HAP-1 (cell line): ENCODE results near the gene MSGN1.
"Not testable (repeated sequence)": the region's sequence is repeated elsewhere in the genome, so short reads cannot be mapped to it uniquely, and the experiment has no call there.

ENCODE experiments used
- DNase-seq, 2 experiments: peaks; one replicate each; pipeline ENCODE4 v3.0.0-alpha.2; 2016 to 2020; ENCODE audit warnings: low spot score in 2 of 2
- H3K27me3 ChIP-seq: fragments of 250-450 bp; sonication (Bioruptor Pico); 2 replicates; pipeline ENCODE4 v1.5.1; 2020; ENCODE audit warnings: low read depth, mild to moderate bottlenecking, moderate library complexity
- H3K36me3 ChIP-seq: fragments of 250-450 bp; sonication (Bioruptor Pico); replicated peaks from 2 replicates; pipeline ENCODE4 v1.5.1; 2020; ENCODE audit warnings: mild to moderate bottlenecking
- H3K4me1 ChIP-seq: fragments of 250-450 bp; sonication (Bioruptor Pico); 2 replicates; pipeline ENCODE4 v1.5.1; 2020; ENCODE audit warnings: mild to moderate bottlenecking
- H3K4me3 ChIP-seq: fragments of 250-450 bp; sonication (Bioruptor Pico); 2 replicates; pipeline ENCODE4 v1.5.1; 2020; ENCODE audit warnings: mild to moderate bottlenecking, moderate library complexity
- H3K9me3 ChIP-seq: fragments of 250-450 bp; sonication (Bioruptor Pico); 2 replicates; pipeline ENCODE4 v1.5.1; 2020; ENCODE audit warnings: mild to moderate bottlenecking, moderate library complexity
- in situ Hi-C: fragments of 300-500 bp; cut with MboI; formaldehyde crosslinking; loops from 3 replicates; pipeline ENCODE4 v1.14.3; 2020; ENCODE audit warnings: low sequenced_read_pairs, inconsistent platforms, mixed read lengths

The MSGN1 gene

DNA sequence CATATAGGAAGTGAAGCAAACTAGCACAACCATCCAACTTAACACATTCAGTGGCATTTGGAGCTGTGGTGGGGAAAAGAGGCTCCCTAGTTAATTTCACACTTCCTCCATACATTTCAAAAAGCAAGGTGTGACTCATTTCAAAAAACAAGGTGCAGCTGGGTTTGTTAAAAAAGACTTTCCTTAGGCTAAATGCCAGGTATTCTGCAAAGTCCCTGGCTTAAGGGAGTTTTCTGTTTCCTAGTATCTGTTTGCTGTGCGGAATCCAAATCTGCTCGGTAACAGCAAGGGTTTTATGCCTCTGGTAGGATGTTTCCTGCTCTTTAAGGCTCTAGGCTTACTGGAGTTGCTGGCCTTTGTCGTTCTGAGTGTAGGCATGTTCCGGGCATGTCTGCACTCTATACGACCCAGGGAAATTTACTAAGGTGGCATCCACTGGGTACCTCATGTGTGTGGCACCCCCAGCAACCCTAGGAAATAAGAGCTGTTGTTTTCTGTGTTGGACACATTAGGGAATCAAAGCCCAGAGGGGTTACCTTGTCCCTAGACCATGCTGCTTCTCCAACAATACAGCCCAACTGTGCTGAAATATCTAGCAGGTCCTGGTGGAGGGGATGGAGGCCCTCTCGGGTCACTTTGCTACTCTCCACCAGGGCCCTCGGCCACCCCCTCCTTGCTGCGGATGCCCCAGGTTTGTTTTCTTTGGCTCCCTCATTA, 634 bp upstream of the MSGN1 start:
- H3K9me3 ChIP-seq: no peaks in the 10 kb centered on the region
- H3K4me3 ChIP-seq: no peak overlapping the region
- no peaks in the 10 kb centered on the region for H3K36me3 ChIP-seq
- H3K27me3 ChIP-seq: no peaks in the 10 kb centered on the region
- DNase-seq: no peak
- H3K4me1 ChIP-seq: peaks cover 1% of the 10 kb centered on the region; the same call in 1 of the 2 replicates
- in situ Hi-C loops: no loop called here

DNA sequence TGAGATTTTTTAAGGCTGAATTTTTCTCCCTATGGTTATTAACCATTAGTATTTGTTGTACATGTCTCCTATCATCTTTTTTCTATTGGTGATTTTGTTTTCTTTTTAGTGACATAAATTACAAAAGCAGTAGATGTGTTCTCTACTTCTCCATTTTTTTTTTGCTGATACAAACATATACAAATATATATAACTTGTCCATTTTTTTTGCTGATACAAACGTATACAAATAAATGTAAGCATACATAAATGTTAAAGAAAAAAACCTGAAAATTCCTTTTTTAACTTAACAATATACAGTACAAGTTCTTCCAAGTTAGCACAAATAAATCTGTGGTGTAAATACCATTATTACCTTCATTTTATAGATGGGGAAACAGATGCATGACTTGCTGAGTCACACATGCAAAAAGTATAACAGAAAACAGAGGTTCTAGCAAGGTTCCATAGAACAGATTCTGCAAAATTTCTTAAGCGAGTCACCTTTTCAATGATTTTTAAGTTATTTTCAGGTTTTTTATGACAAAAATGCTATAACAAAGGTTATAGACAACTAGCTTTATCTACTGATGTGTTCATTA, 2.1 kb downstream of the MSGN1 start:
- no peaks in the 10 kb centered on the region for H3K27me3 ChIP-seq
- in situ Hi-C loops: no loop called here
- H3K4me1 ChIP-seq: peaks cover 12% of the 10 kb centered on the region
- DNase-seq: no peak
- no peaks in the 10 kb centered on the region for H3K9me3 ChIP-seq
- H3K4me3 ChIP-seq: no peak overlapping the region
- H3K36me3 ChIP-seq: no peaks in the 10 kb centered on the region

DNA sequence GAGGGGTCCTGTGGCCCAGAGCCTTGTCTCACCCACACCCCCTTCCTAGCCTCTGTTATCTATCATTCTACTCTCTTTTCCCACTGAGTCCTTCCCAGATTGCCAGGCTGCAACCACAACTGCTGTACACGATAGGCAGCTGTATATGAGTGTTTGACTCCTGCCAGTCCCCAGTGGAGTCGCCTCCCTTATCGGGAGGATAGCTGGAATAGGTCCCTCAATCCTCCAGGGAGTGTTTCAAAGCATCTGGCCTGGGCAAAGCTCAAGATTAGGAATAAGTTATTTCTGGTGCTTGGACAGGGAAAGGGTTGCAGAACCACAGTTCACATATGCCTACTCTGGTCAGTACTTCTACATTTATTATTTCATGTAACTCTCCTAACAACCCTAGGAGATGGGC, 4.8 kb downstream of the MSGN1 start:
- no peak for DNase-seq
- H3K4me3 ChIP-seq: no peak overlapping the region
- H3K36me3 ChIP-seq: no peaks in the 10 kb centered on the region
- no peaks in the 10 kb centered on the region for H3K9me3 ChIP-seq
- in situ Hi-C loops: no loop called here
- H3K27me3 ChIP-seq: no peaks in the 10 kb centered on the region
- peaks cover 12% of the 10 kb centered on the region for H3K4me1 ChIP-seq

DNA sequence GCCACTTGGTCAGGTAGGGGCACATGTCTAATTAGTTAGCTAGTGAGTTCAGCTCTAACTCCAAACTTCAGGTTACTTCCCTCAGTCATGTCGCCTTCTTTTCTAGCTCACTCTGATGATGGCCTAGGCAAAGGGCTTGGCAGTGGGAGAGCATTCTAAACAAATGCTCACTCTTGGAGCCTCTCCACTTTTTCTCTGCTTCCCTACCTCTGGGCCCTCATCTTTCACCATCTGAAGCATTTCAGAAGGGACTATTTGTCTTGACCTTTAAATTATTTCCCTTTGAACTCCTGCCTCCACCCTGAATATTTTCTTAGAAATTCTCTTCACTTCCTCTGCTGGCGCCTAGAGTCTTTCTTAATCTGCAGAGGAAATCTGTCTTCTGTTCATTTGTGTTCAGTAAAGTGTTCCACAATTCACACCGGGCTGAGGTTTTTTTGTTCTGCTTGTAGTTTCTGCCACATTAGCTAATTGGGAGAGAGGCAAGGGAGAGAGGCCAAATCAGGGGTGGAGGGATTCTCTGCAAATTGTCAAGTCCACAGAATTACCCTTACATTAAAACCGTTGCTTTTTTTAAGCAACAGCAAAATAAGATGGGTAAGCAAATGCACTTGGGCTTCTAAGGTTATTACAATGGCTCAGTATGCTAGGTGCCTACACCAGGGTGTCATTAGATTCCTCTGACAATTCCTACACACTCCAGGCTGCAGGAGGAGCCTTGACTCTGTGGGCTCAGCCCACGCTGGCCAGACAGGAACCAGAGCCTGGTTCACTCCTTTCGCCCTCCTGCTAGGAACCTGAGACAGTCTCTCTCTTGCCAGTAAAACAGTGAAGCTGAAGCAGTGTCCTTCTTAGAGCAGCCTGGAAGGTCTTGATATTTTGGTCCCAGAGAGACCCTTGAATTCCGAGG, 5.5 kb downstream of the MSGN1 start:
- in situ Hi-C loops: no loop called here
- DNase-seq: no peak
- Histone ChIP-seq H3K27me3 (no peaks in the 10 kb centered on the region), H3K36me3 (no peaks in the 10 kb centered on the region), H3K9me3 (peaks cover 2% of the 10 kb centered on the region), H3K4me3 (no peak overlapping the region), H3K4me1 (peaks cover 17% of the 10 kb centered on the region)

DNA sequence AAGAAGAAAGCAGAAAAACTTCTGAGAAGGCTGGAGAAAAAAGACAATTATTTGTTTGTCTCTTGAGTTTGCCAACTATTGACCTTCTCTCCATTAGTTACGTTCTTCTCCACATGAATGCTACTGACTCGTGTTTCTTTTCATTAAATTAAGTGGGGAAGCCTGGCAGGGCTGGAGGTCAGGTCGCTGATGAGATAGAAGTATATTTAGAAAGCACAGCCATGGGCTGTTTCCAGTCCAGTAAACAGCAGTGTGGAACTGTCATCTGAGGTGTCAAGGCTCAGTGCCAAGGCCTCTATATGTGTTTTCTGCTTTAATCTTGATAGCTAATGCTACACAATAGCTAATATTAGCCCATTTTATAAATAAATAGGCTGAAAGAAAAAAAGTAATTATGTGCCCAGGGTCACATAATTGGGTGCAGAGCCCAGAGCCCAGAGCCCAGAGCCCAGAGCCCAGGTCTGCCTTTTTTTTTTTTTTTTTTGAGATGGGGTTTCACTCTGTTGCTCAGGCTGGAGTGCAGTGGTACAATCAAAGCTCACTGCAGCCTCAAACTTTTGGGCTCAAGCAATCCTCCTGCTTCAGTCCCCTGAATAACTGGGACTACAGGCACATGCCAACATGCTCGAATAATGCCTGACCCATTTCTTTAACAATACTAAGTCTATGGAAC, 6.3 kb downstream of the MSGN1 start:
- Histone ChIP-seq H3K9me3 (peaks cover 3% of the 10 kb centered on the region), H3K4me1 (peaks cover 23% of the 10 kb centered on the region), H3K36me3 (no peaks in the 10 kb centered on the region), H3K27me3 (no peaks in the 10 kb centered on the region), H3K4me3 (no peak overlapping the region)
- DNase-seq: no peak
- in situ Hi-C loops: no loop called here

DNA sequence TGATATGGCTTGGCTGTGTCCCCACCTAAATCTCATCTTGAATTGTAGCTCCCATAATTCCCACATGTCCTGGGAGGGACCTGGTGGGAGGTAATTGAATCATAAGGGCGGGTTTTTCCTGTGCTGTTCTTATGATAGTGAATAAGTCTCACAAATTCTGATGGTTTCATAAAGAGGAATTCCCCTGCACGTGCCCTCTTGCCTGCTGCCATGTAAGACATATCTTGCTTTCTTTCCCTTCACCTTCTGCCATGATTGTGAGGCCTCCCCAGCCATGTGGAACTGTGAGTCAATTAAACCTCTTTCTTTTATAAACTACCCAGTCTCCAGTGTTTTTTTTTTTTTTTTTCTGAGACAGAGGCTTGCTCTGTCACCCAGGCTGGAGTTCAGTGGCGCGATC, 7.4 kb downstream of the MSGN1 start:
- H3K36me3 ChIP-seq, H3K27me3 ChIP-seq, H3K9me3 ChIP-seq, DNase-seq, H3K4me3 ChIP-seq, in situ Hi-C loops: not testable (repeated sequence)
- H3K4me1 ChIP-seq: peaks cover 34% of the 10 kb centered on the region

DNA sequence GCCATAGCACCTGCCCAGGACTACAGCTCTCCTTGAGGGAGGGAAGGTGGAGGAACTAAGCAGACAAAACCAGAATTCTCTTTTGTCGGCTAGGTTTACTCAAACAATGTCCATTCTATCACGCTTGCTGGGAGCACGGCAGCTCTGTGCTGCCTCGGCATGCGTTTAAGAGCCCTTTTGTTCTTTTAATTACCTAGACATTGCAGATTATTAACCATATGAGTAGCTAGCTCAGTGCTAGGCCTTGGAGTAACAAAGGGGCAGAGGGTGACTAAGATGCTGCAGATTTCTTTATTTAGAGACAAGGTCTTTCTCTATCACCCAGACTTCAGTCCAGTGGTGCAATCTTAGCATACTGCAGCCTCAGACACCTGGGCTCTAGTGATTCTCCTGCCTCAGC, 11.1 kb downstream of the MSGN1 start:
- DNase-seq: peak; percentile 66 to 91
- in situ Hi-C loops: no loop called here
- Histone ChIP-seq H3K27me3 (no peaks in the 10 kb centered on the region), H3K4me3 (no peak overlapping the region), H3K4me1 (peaks cover 34% of the 10 kb centered on the region), H3K36me3 (no peaks in the 10 kb centered on the region), H3K9me3 (peaks cover 5% of the 10 kb centered on the region)

DNA sequence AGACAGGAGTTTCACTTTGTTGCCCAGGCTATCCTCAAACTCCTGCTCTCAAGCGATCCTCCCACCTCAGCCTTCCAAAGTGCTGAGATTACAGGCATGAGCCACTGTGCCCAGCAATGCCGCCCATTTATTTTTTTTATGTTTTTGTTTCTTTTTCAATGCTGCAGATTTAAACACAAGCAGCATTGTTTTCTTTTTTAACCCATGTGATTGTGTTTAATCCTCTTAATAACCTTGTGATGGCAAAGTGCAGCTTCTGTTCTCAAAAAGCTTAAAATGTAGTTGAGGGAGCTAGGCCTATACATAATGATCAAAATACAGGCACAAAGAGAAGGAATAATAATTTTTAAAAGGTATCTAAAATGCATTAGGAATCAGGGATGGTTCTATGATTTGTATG, 11.5 kb downstream of the MSGN1 start:
- DNase-seq: peak in 1 of 2 experiments; percentile 61
- Histone ChIP-seq H3K4me1 (peaks cover 32% of the 10 kb centered on the region), H3K36me3 (no peaks in the 10 kb centered on the region), H3K4me3 (no peak overlapping the region), H3K9me3 (peaks cover 5% of the 10 kb centered on the region), H3K27me3 (no peaks in the 10 kb centered on the region)
- in situ Hi-C loops: no loop called here

DNA sequence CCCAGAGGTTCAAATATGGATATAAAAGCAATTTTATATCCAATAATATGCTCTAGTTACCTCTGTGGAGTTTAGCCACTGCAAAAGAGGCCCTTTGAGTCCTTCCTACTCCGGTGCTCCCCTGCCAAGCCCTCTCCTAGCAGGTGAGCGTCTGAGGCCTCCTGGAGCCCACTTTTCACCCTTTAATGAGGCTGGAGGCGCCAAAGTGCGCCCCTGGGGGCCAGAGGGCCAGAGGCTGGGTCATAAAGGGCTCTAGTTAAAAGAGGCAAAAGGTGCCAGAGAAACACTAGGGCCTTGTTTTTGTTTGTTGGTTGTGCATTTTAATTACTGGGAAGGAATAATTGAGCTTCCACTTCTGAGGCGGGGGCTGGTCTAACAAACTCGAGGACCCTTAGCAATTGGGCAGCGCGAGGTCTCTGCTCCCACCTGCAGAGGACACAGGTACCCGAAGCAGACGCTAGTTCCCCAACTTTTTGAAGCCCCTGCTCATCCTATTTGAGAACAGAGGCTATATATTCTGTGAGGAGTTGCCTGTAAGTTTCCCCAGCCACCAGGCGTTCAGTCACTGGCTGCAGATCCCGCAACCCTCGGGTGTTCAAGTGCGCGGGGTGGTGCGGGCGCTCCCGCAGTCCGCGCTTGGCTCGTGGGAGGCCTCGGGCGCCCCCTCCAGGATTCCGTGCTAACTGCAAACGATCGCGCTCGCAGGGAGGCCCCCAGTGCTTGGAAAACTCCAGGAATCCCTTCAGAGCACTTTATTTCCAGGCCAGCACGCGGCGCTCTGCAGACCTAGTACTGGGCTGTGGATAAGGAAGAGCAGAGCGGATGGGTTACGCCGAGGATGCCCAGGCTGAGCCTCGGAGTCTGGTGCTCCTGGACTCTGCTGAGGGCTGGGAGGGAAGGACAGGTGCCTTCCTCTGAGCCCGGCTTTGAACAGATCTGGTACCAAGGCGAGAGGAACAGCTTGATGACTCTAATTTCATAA, 14.1 kb downstream of the MSGN1 start:
- in situ Hi-C loops: no loop called here
- Histone ChIP-seq H3K36me3 (no peaks in the 10 kb centered on the region), H3K9me3 (peaks cover 5% of the 10 kb centered on the region), H3K4me3 (no peak overlapping the region), H3K27me3 (no peaks in the 10 kb centered on the region), H3K4me1 (peaks cover 32% of the 10 kb centered on the region)
- peak; percentile 89 to 92 for DNase-seq

DNA sequence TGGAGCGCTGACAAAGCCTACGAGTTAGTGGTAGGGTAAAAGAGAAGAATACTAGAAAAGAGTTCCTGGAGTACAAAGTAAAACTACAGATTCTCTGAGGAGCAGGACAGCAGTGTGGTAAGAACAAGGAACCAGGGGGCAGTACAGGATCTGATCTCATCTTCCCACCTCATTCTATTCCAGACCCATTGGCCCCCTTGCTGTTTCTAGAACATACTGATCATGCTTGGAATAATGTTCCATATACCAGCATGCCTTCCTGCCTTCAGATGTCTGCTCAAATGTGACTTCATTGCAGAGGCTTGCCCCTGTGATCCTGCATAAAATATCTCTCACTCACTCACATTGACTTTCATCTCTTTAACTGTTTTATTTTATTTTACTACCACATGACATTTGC, 19.3 kb downstream of the MSGN1 start:
- H3K4me3 ChIP-seq: no peak overlapping the region
- H3K36me3 ChIP-seq: no peaks in the 10 kb centered on the region
- in situ Hi-C loops: no loop called here
- no peaks in the 10 kb centered on the region for H3K27me3 ChIP-seq
- H3K4me1 ChIP-seq: peaks cover 12% of the 10 kb centered on the region
- no peaks in the 10 kb centered on the region for H3K9me3 ChIP-seq
- DNase-seq: no peak

DNA sequence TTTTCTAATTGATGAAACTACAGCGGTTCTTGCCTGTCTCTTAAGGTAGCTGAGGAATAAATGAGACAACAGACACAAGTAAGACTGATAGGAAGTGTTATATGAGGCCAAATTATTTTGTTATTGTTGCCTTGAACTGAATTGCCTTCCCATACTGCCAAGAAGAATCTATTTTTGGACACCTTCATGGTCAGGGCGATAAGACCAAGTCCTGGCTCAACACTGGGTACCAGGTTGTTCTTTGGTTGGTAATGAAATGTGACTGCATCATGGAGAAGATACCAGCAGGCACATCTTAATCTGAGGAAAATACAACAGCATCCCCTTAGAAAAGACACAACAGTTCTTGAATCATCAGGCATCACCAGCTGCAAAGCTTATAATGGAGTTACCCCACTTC, 23.7 kb downstream of the MSGN1 start:
- no peak for DNase-seq
- H3K4me1 ChIP-seq: peaks cover 8% of the 10 kb centered on the region; the same call in 1 of the 2 replicates
- in situ Hi-C loops: no loop called here
- no peaks in the 10 kb centered on the region for H3K9me3 ChIP-seq
- H3K27me3 ChIP-seq: no peaks in the 10 kb centered on the region
- H3K4me3 ChIP-seq: no peak overlapping the region
- H3K36me3 ChIP-seq: no peaks in the 10 kb centered on the region

DNA sequence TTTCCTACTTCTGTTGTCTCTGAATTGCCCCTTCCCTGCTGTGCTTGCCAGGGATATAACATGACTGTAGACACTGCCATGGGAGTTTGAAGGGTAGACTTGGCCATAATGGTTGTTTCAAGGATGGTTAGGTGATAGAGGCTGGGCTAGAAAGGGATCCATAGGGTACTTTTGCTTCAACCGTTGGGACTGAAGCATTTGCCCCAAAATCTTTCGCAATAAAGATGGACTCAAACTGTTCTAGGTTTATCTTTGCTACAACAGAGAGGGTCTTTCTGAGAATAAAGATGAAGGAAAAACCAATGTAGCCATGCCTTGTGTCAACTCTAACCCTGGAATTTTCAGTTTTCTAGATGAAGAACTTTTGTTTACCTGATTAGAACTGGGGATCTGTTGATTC, 27.2 kb downstream of the MSGN1 start:
- in situ Hi-C loops: no loop called here
- DNase-seq: no peak
- Histone ChIP-seq H3K4me3 (no peak overlapping the region), H3K9me3 (no peaks in the 10 kb centered on the region), H3K27me3 (no peaks in the 10 kb centered on the region), H3K4me1 (no peaks in the 10 kb centered on the region), H3K36me3 (no peaks in the 10 kb centered on the region)

DNA sequence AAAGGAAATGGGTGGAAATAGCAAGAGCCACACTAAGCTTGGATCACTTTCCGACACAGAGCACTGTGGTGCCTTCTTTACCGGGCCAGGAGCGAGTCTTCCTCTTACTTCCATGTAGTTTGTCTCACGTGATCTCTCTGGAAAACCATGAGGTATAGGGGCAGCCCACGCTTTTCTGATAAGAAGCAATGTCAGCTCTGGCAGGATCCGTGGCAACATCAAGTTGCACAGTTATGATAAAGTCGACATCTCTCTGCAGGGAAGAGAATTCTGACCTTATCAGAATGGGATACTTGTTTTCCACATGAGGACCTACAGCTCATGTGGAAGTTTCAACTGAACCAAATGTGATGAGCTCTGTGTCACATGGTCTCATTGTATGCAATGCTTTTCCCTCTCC, 29.5 kb downstream of the MSGN1 start:
- Histone ChIP-seq H3K36me3 (no peaks in the 10 kb centered on the region), H3K27me3 (no peaks in the 10 kb centered on the region), H3K9me3 (no peaks in the 10 kb centered on the region), H3K4me3 (no peak overlapping the region), H3K4me1 (no peaks in the 10 kb centered on the region)
- DNase-seq: no peak
- in situ Hi-C loops: no loop called here
